Activated CD4-positive, alpha-beta T cell treated with anti-CD3 and anti-CD28 coated beads, Interleukin-10, Interleukin-2, amounts not matched to agents 100 ng/mL and 50 ng/mL, durations not matched to agents 16 hours and 8 hours (primary cell): ENCODE results near the gene TH.
A peak's percentile ranks its signal among the peaks of the same experiment; 100 is the strongest.

ENCODE experiments used
- DNase-seq: peaks from one replicate; pipeline ENCODE4 v3.0.0-alpha.2; 2020

TH gene

GRCh38 chr11:2171591-2172003 lies at the start of gene TH:
TSS of gene TH (minus strand) at chr11:2171815. CDS start at chr11:2171786, 29 bp downstream.
- no peak for DNase-seq

- no peak for DNase-seq
Observed at GRCh38 chr11:2221024-2221423, 49.4 kb upstream of the TH start.

- no peak for DNase-seq
Observed at GRCh38 chr11:2220173-2220771, 48.7 kb upstream of the TH start.

- no peak for DNase-seq
Observed at GRCh38 chr11:2219318-2220017, 47.9 kb upstream of the TH start.

- no peak for DNase-seq
Observed at GRCh38 chr11:2218031-2218633, 46.5 kb upstream of the TH start.

GRCh38 chr11:2217211-2218030 lies 45.8 kb upstream of the TH start:
- DNase-seq: no peak

- DNase-seq: no peak
Observed at GRCh38 chr11:2216400-2217064, 44.9 kb upstream of the TH start.

GRCh38 chr11:2215561-2216399 lies 44.2 kb upstream of the TH start:
- DNase-seq: no peak

GRCh38 chr11:2215230-2215560 lies 43.6 kb upstream of the TH start:
- DNase-seq: no peak

- no peak for DNase-seq
Observed at GRCh38 chr11:2214527-2215229, 43.1 kb upstream of the TH start.

- DNase-seq: no peak
Observed at GRCh38 chr11:2213890-2214526, 42.4 kb upstream of the TH start.

GRCh38 chr11:2213384-2213842 lies 41.8 kb upstream of the TH start:
- peak; percentile 48 for DNase-seq

GRCh38 chr11:2212411-2213251 lies 41.0 kb upstream of the TH start:
- DNase-seq: no peak

GRCh38 chr11:2211113-2211971 lies 39.7 kb upstream of the TH start:
- no peak for DNase-seq

- DNase-seq: no peak
Observed at GRCh38 chr11:2210366-2211112, 38.9 kb upstream of the TH start.

GRCh38 chr11:2209900-2210321 lies 38.3 kb upstream of the TH start:
- DNase-seq: no peak

GRCh38 chr11:2209370-2209801 lies 37.8 kb upstream of the TH start:
- no peak for DNase-seq
